ENCODE data around the gene PABPC5. TPM values are rescaled to one million over a fixed set of nuclear protein-coding genes. Genes with fewer than 3 reads are reported as not detected.

Gene PABPC5
- 1.2 and 5.9 TPM in 2 replicates for total RNA-seq

GRCh38 chrX:91434351-91435168, at the start of gene PABPC5:
Gene PABPC5, plus strand, starts transcription at chrX:91434839. Its CDS starts 739 bp downstream, at chrX:91435578.

Measured in epithelial cell of alveolus of lung (primary cell).